Suprapubic skin (tissue), 4 donors: ENCODE data around the gene VASP.

Source experiments
- POLR2A ChIP-seq, 2 donors: fragments of 450-650 bp; IDR thresholded peaks; one replicate each; pipeline ENCODE4 v1.6.1; 2017; ENCODE audit warnings: antibody characterized with exemption in 2 of 2, mild to moderate bottlenecking in 2 of 2, moderate library complexity in 2 of 2
- POLR2AphosphoS5 ChIP-seq, 3 donors: sonication (generic); formaldehyde crosslinking; IDR thresholded peaks; one replicate each; pipeline ENCODE4 v1.6.1; 2017; ENCODE audit warnings: antibody characterized with exemption in 3 of 3
- TF ChIP-seq, protein P1 (sequence below), 2 donors: fragments of 200-600 bp in 1 of 2; fragments of 450-650 bp in 1 of 2; sonication (generic) in 1 of 2; IDR thresholded peaks; one replicate each; pipeline ENCODE4 v1.5.1; 2016 to 2019; ENCODE audit warnings: antibody characterized with exemption in 2 of 2, mild to moderate bottlenecking in 1 of 2, moderate library complexity in 1 of 2

DNA sequence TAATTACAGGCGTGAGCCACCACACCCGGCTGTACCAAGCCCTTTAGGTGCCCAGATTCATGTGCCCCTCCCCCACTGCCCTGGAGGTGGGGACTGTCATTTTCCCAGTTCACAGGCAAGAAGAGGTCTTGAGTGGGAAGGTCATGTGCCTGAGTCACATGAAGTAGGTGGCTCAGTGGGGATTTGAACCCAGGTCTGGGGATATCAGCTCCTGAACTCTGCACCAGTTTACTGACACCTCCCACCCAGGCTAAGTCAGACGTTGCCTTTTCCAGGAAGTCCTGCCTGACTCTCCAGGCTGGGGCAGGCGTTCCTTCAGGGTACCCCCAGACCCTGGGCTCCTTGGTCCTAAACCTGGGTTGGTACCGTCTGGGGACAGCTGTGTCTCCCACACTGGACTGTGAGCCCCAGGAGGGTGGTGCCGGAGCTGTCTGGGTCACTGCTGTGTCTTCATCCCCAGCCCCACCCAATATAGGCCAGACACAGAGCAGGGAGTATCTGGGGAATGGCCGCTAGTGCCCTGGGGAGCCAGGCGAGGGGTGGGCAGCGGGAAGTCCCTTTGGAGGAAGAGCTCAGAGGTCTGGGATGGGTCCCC lies 8.6 kb downstream of the VASP start:
- TF ChIP-seq POLR2AphosphoS5 (IDR thresholded peaks at IDR 0.05) (no peak), POLR2A (IDR thresholded peaks at IDR 0.05) (no peak)
- TF ChIP-seq, protein P1, sequence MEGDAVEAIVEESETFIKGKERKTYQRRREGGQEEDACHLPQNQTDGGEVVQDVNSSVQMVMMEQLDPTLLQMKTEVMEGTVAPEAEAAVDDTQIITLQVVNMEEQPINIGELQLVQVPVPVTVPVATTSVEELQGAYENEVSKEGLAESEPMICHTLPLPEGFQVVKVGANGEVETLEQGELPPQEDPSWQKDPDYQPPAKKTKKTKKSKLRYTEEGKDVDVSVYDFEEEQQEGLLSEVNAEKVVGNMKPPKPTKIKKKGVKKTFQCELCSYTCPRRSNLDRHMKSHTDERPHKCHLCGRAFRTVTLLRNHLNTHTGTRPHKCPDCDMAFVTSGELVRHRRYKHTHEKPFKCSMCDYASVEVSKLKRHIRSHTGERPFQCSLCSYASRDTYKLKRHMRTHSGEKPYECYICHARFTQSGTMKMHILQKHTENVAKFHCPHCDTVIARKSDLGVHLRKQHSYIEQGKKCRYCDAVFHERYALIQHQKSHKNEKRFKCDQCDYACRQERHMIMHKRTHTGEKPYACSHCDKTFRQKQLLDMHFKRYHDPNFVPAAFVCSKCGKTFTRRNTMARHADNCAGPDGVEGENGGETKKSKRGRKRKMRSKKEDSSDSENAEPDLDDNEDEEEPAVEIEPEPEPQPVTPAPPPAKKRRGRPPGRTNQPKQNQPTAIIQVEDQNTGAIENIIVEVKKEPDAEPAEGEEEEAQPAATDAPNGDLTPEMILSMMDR (IDR thresholded peaks at IDR 0.05) = no peak
